OCI-LY7 (cell line): ENCODE measurements around the gene GPR35. TPM values are rescaled to one million over a fixed set of nuclear protein-coding genes. Genes with fewer than 3 reads are reported as not detected.

Experiments used
- BruUV-seq: library from RNA; stranded (reverse); fragments of 400-500 nt; replicated peaks from 2 replicates; lab custom pipeline; 2021; lab: Mats Ljungman, UMichigan
- CTCF ChIA-PET: fragments of 300-600 bp; sonication (Branson Sonifier 250); formaldehyde crosslinking; loops from one replicate; lab custom pipeline; 2022; ENCODE audit warnings: antibody characterized with exemption; ENCODE audit not compliant: unreplicated experiment; lab: Charles Lee
- POLR2A ChIA-PET: fragments of 300-600 bp; sonication (Branson Sonifier 250); formaldehyde crosslinking; loops from one replicate; lab custom pipeline; 2022; ENCODE audit warnings: antibody characterized with exemption; lab: Charles Lee
- DNase-seq: peaks from one replicate; pipeline ENCODE4 v3.0.0-alpha.2; 2015; ENCODE audit warnings: low spot score
- H2AFZ ChIP-seq: fragments of 200-600 bp; sonication (generic), shearing (Covaris generic); 2 replicates; pipeline ENCODE4 v1.6.1; 2014; ENCODE audit warnings: mild to moderate bottlenecking, antibody characterized with exemption, low read length, moderate library complexity
- H3K27ac ChIP-seq: fragments of 200-600 bp; sonication (generic); 2 replicates; pipeline ENCODE4 v1.5.1; 2014; ENCODE audit warnings: mixed run types, low read depth, mild to moderate bottlenecking, moderate library complexity, low read length, inconsistent platforms; ENCODE audit not compliant: poor library complexity, severe bottlenecking
- H3K36me3 ChIP-seq: fragments of 200-600 bp; sonication (generic); 2 replicates; pipeline ENCODE4 v1.6.1; 2014; ENCODE audit warnings: mild to moderate bottlenecking, antibody characterized with exemption, low read length, moderate library complexity, mixed read lengths; ENCODE audit not compliant: insufficient read depth
- H3K4me1 ChIP-seq: fragments of 200-600 bp; sonication (generic); 2 replicates; pipeline ENCODE4 v1.5.1; 2014; ENCODE audit warnings: mild to moderate bottlenecking, low read length; ENCODE audit not compliant: insufficient read depth, poor library complexity, severe bottlenecking
- H3K4me2 ChIP-seq: fragments of 200-600 bp; sonication (generic); 2 replicates; pipeline ENCODE4 v1.6.1; 2014; ENCODE audit warnings: mild to moderate bottlenecking, low read length
- H3K4me3 ChIP-seq: fragments of 200-600 bp; sonication (generic); 2 replicates; pipeline ENCODE4 v1.5.1; 2014; ENCODE audit warnings: mild to moderate bottlenecking, low read depth, low read length; ENCODE audit not compliant: poor library complexity, severe bottlenecking
- H3K79me2 ChIP-seq: fragments of 200-600 bp; sonication (generic); 2 replicates; pipeline ENCODE4 v1.6.1; 2016; ENCODE audit warnings: low read depth, mild to moderate bottlenecking, low read length, moderate library complexity, mixed read lengths; ENCODE audit not compliant: insufficient read depth
- H3K9me2 ChIP-seq: fragments of 200-600 bp; sonication (generic); 2 replicates; pipeline ENCODE4 v1.6.1; 2016; ENCODE audit warnings: mild to moderate bottlenecking, low read length, mixed read lengths; ENCODE audit not compliant: insufficient read depth
- H3K9me3 ChIP-seq: fragments of 200-600 bp; sonication (generic); 2 replicates; pipeline ENCODE4 v1.6.1; 2014; ENCODE audit warnings: mild to moderate bottlenecking, mixed run types, low read length, mixed read lengths
- H4K20me1 ChIP-seq: fragments of 200-600 bp; sonication (generic); 2 replicates; pipeline ENCODE4 v1.6.1; 2014; ENCODE audit warnings: mild to moderate bottlenecking, antibody characterized with exemption, low read length, moderate library complexity, mixed read lengths; ENCODE audit not compliant: insufficient read depth
- CTCF ChIP-seq: fragments of 200-600 bp; sonication (generic); conservative IDR thresholded peaks from 2 replicates; pipeline ENCODE4 v1.5.1; 2014; ENCODE audit warnings: mild to moderate bottlenecking, antibody characterized with exemption, low read length, moderate library complexity, mixed read lengths
- EZH2phosphoT487 ChIP-seq: fragments of 200-600 bp; sonication (generic); IDR thresholded peaks from 2 replicates; pipeline ENCODE4 v1.6.1; 2018; ENCODE audit warnings: low read depth, borderline replicate concordance, mild to moderate bottlenecking, mixed run types, antibody characterized with exemption, low read length, moderate library complexity, mixed read lengths
- intact Hi-C: fragments of 100-400 bp; cut with micrococcal nuclease; formaldehyde crosslinking; loops from one replicate; pipeline ENCODE4 v1.10.0; 2022; ENCODE audit not compliant: unreplicated experiment
- total RNA-seq, 2 experiments: library from RNA; depleted of rRNA in 1 of 2; stranded (reverse); fragments of >200 nt in 1 of 2; shearing (Covaris generic) in 1 of 2; gene quantifications; 2 replicates each; pipeline ENCODE4 v1.2.3, GENCODE V29; 2014 to 2022

The GPR35 gene
- total RNA-seq, 2 experiments from 2014 or later: 0.88 to 2.4 TPM

- no peaks in the 10 kb centered on the region for H3K9me2 ChIP-seq
- TF ChIP-seq EZH2phosphoT487: no peak
- TF ChIP-seq CTCF: no peak
- H3K9me3 ChIP-seq: no peaks in the 10 kb centered on the region
- H3K79me2 ChIP-seq: peaks cover 25% of the 10 kb centered on the region
- no peak overlapping the region for H3K4me2 ChIP-seq
- no peak overlapping the region for H2AFZ ChIP-seq
- no peak overlapping the region for H3K4me3 ChIP-seq
- DNase-seq: no peak
- ChIA-PET POLR2A (no interaction called here), CTCF (no interaction called here)
- H3K36me3 ChIP-seq: peaks cover 31% of the 10 kb centered on the region; the same call in 1 of the 2 replicates
- no peak overlapping the region for H3K27ac ChIP-seq
- H3K4me1 ChIP-seq: peaks cover 17% of the 10 kb centered on the region
- H4K20me1 ChIP-seq: peaks cover 10% of the 10 kb centered on the region; the same call in 1 of the 2 replicates
- no TSS peak for BruUV-seq
- intact Hi-C loops: loop anchor here (5.0 to 10.0 kb wide), 2 partner anchors 725 to 1188 kb away; partner anchors contain the start of genes HDAC4, HDLBP and SEPTIN2
Measured at GRCh38 chr2:240589850-240590525, 35.3 kb upstream of the GPR35 start.

GRCh38 chr2:240590681-240591111 lies 34.6 kb upstream of the GPR35 start:
- CTCF ChIA-PET: no interaction called here

More at GRCh38 chr2:240590681-240591111, 34.6 kb upstream of the GPR35 start:
- Histone ChIP-seq H3K4me2 (no peak overlapping the region), H2AFZ (no peak overlapping the region), H3K27ac (no peak overlapping the region), H3K79me2 (peaks cover 23% of the 10 kb centered on the region), H3K36me3 (peaks cover 31% of the 10 kb centered on the region; the same call in 1 of the 2 replicates), H3K9me3 (no peaks in the 10 kb centered on the region), H3K9me2 (no peaks in the 10 kb centered on the region), H3K4me1 (peaks cover 17% of the 10 kb centered on the region), H4K20me1 (peaks cover 10% of the 10 kb centered on the region; the same call in 1 of the 2 replicates), H3K4me3 (no peak overlapping the region)
- TF ChIP-seq EZH2phosphoT487 (no peak), CTCF (no peak)
- DNase-seq: no peak
- intact Hi-C loops: no loop called here
- POLR2A ChIA-PET: no interaction called here
- BruUV-seq: no TSS peak
